ENCODE results near the gene DACH1.

The DACH1 gene

GRCh38 chr13:71483733-71484132 is 383.3 kb downstream of the DACH1 start:
- TF ChIP-seq, protein P1, sequence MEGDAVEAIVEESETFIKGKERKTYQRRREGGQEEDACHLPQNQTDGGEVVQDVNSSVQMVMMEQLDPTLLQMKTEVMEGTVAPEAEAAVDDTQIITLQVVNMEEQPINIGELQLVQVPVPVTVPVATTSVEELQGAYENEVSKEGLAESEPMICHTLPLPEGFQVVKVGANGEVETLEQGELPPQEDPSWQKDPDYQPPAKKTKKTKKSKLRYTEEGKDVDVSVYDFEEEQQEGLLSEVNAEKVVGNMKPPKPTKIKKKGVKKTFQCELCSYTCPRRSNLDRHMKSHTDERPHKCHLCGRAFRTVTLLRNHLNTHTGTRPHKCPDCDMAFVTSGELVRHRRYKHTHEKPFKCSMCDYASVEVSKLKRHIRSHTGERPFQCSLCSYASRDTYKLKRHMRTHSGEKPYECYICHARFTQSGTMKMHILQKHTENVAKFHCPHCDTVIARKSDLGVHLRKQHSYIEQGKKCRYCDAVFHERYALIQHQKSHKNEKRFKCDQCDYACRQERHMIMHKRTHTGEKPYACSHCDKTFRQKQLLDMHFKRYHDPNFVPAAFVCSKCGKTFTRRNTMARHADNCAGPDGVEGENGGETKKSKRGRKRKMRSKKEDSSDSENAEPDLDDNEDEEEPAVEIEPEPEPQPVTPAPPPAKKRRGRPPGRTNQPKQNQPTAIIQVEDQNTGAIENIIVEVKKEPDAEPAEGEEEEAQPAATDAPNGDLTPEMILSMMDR (IDR thresholded peaks at IDR 0.05; ENCODE audit: low read depth, low read length): no peak
- DNase-seq (ENCODE audit: low read depth in 2 of 2): no peak
- no peak overlapping the region for H3K4me3 ChIP-seq (replicated peaks in 1 of 2; ENCODE audit: low read depth in 2 of 2, low read length in 2 of 2)

DNA sequence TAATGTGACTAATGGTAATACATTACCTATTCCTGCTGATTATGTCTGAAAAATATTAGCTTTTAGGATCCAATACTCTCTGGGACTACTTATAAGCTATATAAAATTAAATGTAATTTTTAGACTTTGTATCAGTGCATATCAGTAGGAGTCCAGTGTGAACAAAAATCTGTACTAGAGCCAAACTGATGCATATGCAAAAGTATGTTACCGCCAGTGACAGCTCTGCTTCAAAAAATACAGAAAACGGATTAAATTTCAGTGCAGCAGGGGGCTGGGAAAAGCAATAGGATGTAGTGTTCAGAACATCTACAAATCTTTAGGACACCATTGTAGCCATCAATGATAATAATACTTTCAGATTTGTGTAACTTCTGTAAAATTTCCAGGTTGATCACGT is 385.5 kb downstream of the DACH1 start:
- H3K4me3 ChIP-seq (replicated peaks in 1 of 2; ENCODE audit: low read depth in 2 of 2, low read length in 2 of 2): no peak overlapping the region
- DNase-seq (ENCODE audit: low read depth in 2 of 2): no peak
- TF ChIP-seq, protein P1 (IDR thresholded peaks at IDR 0.05; ENCODE audit: low read depth, low read length): no peak

DNA sequence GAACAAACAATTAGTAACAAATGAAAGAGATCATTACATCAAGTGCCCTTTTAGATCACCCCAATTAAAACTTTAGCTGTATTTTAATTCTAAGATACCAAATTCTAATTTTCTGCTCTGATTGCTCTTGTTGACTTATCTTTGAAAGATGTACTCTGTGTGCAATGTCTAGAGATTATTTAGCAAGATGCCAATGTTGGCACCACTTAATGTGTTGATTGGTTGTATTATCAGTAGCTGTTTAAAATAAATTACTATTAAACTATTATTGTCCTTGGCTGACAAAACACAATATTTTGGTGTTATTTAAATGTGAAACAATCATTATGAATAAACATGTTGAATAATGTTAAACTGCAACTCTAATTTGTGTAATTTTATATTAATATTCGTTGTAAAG is 386.0 kb downstream of the DACH1 start:
- H3K4me3 ChIP-seq (replicated peaks in 1 of 2; ENCODE audit: low read depth in 2 of 2, low read length in 2 of 2): no peak overlapping the region
- TF ChIP-seq, protein P1 (IDR thresholded peaks at IDR 0.05; ENCODE audit: low read depth, low read length): no peak

DNA sequence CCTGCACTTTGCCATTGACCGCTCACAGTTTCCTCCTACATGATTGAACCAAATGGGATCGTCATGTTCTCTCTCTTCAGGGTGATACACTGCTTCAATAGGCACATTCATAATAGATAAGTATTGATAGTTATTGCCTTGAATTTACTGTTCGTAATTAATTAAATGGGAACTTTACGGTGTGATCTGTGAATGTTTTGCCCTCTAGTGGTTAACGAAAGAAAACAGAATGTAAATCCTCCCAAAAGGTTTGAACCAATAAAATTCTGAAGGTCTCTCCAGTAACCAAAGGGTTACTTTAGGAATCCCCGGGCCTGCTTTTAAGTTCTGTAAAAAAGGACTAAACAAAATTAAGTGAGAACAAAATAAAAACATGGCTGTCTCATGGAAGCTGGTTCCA is 389.3 kb downstream of the DACH1 start:
- DNase-seq (ENCODE audit: low read depth in 2 of 2): peak; percentile 8 to 20
- TF ChIP-seq, protein P1 (IDR thresholded peaks at IDR 0.05; ENCODE audit: low read depth, low read length): peak; percentile 36

More for the DNA sequence above, 386.0 kb downstream of the DACH1 start:
- DNase-seq (ENCODE audit: low read depth in 2 of 2): no peak

GRCh38 chr13:71474936-71475335 is 392.1 kb downstream of the DACH1 start:
- TF ChIP-seq, protein P1 (IDR thresholded peaks at IDR 0.05; ENCODE audit: low read depth, low read length): no peak
- DNase-seq (ENCODE audit: low read depth in 2 of 2): no peak
- no peak overlapping the region for H3K4me3 ChIP-seq (replicated peaks in 1 of 2; ENCODE audit: low read depth in 2 of 2, low read length in 2 of 2)

More for the DNA sequence above, 389.3 kb downstream of the DACH1 start:
- no peak overlapping the region for H3K4me3 ChIP-seq (replicated peaks in 1 of 2; ENCODE audit: low read depth in 2 of 2, low read length in 2 of 2)

DNA sequence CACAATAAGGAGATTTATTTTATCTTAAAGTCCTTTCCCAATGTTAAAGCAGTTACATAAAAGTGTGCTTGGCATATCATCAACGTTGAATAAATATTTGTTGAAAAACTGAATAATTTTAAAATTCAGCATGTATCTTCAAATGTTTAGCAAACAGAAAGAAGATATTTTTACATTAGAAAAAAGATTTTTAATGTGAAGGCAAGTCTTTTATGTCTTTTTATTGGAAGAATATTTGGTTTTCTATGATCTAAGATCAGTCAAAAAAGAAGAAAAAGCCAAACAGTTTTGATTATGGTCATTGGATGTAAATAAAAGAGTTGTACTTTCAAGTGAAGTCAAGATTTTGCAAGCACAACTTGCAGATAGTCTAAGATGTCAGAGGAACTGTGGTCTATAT is 397.4 kb downstream of the DACH1 start:
- TF ChIP-seq, protein P1 (IDR thresholded peaks at IDR 0.05; ENCODE audit: low read depth, low read length): no peak
- DNase-seq (ENCODE audit: low read depth in 2 of 2): no peak
- no peak overlapping the region for H3K4me3 ChIP-seq (replicated peaks in 1 of 2; ENCODE audit: low read depth in 2 of 2, low read length in 2 of 2)

- TF ChIP-seq, protein P1 (IDR thresholded peaks at IDR 0.05; ENCODE audit: low read depth, low read length): no peak
- peak in 1 of 2 donors; percentile 26 for DNase-seq (ENCODE audit: low read depth in 2 of 2)
- no peak overlapping the region for H3K4me3 ChIP-seq (replicated peaks in 1 of 2; ENCODE audit: low read depth in 2 of 2, low read length in 2 of 2)
These were observed 402.3 kb downstream of the DACH1 start for GRCh38 chr13:71464686-71465085.
